ENCODE data around the gene ATG9B. TPM values are rescaled to one million over a fixed set of nuclear protein-coding genes. Genes with fewer than 3 reads are reported as not detected.
A peak's percentile ranks its signal among the peaks of the same experiment; 100 is the strongest.

The ATG9B gene
- total RNA-seq, 1 experiment from 2014 or later, result 0.98 TPM

- ATAC-seq (no peak), DNase-seq (ENCODE audit: low read depth, low spot score) (no peak)
- intact Hi-C loops (cut with micrococcal nuclease; ENCODE audit: unreplicated experiment), result no loop called here
- Histone ChIP-seq H3K27ac (ENCODE audit: low read length) (no peak overlapping the region), H3K4me1 (ENCODE audit: control insufficient read depth, insufficient read depth, low read length) (peaks cover 24% of the 10 kb centered on the region), H3K36me3 (ENCODE audit: control insufficient read depth, insufficient read depth, low read length) (peaks cover 20% of the 10 kb centered on the region), H3K27me3 (ENCODE audit: control insufficient read depth, insufficient read depth, low read length) (no peaks in the 10 kb centered on the region), H3K9me3 (ENCODE audit: control insufficient read depth, insufficient read depth, low read depth, low read length) (no peaks in the 10 kb centered on the region), H3K4me3 (ENCODE audit: low read depth in 2 of 2, low read length in 2 of 2) (no peak overlapping the region)
- in situ Hi-C loops (cut with HindIII; ENCODE audit: low pct_unique_long_range_greater_than_20kb, low sequenced_read_pairs), result no loop called here
- TF ChIP-seq POLR2AphosphoS5 (IDR thresholded peaks at IDR 0.05; ENCODE audit: low read depth, low read length) (no peak), TCF7L2 (IDR thresholded peaks at IDR 0.05; ENCODE audit: low read depth, low read length) (no peak), SIN3A (IDR thresholded peaks at IDR 0.05; ENCODE audit: borderline replicate concordance, insufficient read depth, low read depth, low read length) (no peak)
- no TSS peak for BruUV-seq (replicated peaks)
- ChIA-PET CTCF (no interaction called here), POLR2A (no interaction called here)
These were observed 40.7 kb upstream of the ATG9B start for GRCh38 chr7:151064993-151065392.

- DNase-seq (ENCODE audit: low read depth, low spot score), result no peak
- BruUV-seq (replicated peaks), result TSS peak; percentile 38
- Histone ChIP-seq H3K36me3 (ENCODE audit: control insufficient read depth, insufficient read depth, low read length) (peaks cover 20% of the 10 kb centered on the region), H3K27me3 (ENCODE audit: control insufficient read depth, insufficient read depth, low read length) (no peaks in the 10 kb centered on the region), H3K27ac (ENCODE audit: low read length) (no peak overlapping the region), H3K4me3 (ENCODE audit: low read depth in 2 of 2, low read length in 2 of 2) (no peak overlapping the region), H3K9me3 (ENCODE audit: control insufficient read depth, insufficient read depth, low read depth, low read length) (no peaks in the 10 kb centered on the region), H3K4me1 (ENCODE audit: control insufficient read depth, insufficient read depth, low read length) (peaks cover 24% of the 10 kb centered on the region)
- intact Hi-C loops (cut with micrococcal nuclease; ENCODE audit: unreplicated experiment) (no loop called here), in situ Hi-C loops (cut with HindIII; ENCODE audit: low pct_unique_long_range_greater_than_20kb, low sequenced_read_pairs) (no loop called here)
- ATAC-seq, result no peak
- POLR2A ChIA-PET, result no interaction called here
- no peak for TF ChIP-seq REST (IDR thresholded peaks at IDR 0.05; ENCODE audit: insufficient read depth in 1 of 2, low read depth in 2 of 2, low read length in 1 of 2)
- no peak for TF ChIP-seq SIN3A (IDR thresholded peaks at IDR 0.05; ENCODE audit: borderline replicate concordance, insufficient read depth, low read depth, low read length)
- TF ChIP-seq POLR2AphosphoS5 (IDR thresholded peaks at IDR 0.05; ENCODE audit: low read depth, low read length), result no peak
- no peak for TF ChIP-seq TCF7L2 (IDR thresholded peaks at IDR 0.05; ENCODE audit: low read depth, low read length)
- TF ChIP-seq CTCF (IDR thresholded peaks at IDR 0.05), result no peak
- CTCF ChIA-PET, result no interaction called here
These were observed 40.2 kb upstream of the ATG9B start for GRCh38 chr7:151064454-151064853.

GRCh38 chr7:151063212-151063561, 38.9 kb upstream of the ATG9B start:
- Histone ChIP-seq H3K4me3 (ENCODE audit: low read depth in 2 of 2, low read length in 2 of 2) (peak overlapping the region; percentile 20 to 38), H3K9me3 (ENCODE audit: control insufficient read depth, insufficient read depth, low read depth, low read length) (no peaks in the 10 kb centered on the region), H3K4me1 (ENCODE audit: control insufficient read depth, insufficient read depth, low read length) (peaks cover 33% of the 10 kb centered on the region), H3K27ac (ENCODE audit: low read length) (peak overlapping the region; percentile 76), H3K36me3 (ENCODE audit: control insufficient read depth, insufficient read depth, low read length) (peaks cover 19% of the 10 kb centered on the region), H3K27me3 (ENCODE audit: control insufficient read depth, insufficient read depth, low read length) (no peaks in the 10 kb centered on the region)
- no TSS peak for BruUV-seq (replicated peaks)
- in situ Hi-C loops (cut with HindIII; ENCODE audit: low pct_unique_long_range_greater_than_20kb, low sequenced_read_pairs), result no loop called here
- intact Hi-C loops (cut with micrococcal nuclease; ENCODE audit: unreplicated experiment), result no loop called here
- TF ChIP-seq TCF7L2 (IDR thresholded peaks at IDR 0.05; ENCODE audit: low read depth, low read length), result no peak
- TF ChIP-seq CTCF (IDR thresholded peaks at IDR 0.05), result no peak
- no peak for TF ChIP-seq POLR2AphosphoS5 (IDR thresholded peaks at IDR 0.05; ENCODE audit: low read depth, low read length)
- TF ChIP-seq REST (IDR thresholded peaks at IDR 0.05; ENCODE audit: insufficient read depth in 1 of 2, low read depth in 2 of 2, low read length in 1 of 2), result no peak
- no peak for TF ChIP-seq SIN3A (IDR thresholded peaks at IDR 0.05; ENCODE audit: borderline replicate concordance, insufficient read depth, low read depth, low read length)
- no peak for ATAC-seq
- CTCF ChIA-PET, result interaction anchor here (0.9 kb wide), 1 partner anchor 13 kb away, joined by 3 read pairs; no protein-coding TSS in a partner anchor
- POLR2A ChIA-PET, result interaction anchor here (0.5 to 0.7 kb wide), 3 partner anchors 35 to 124 kb away, joined by 3 to 7 read pairs (median 3); partner anchors contain the start of gene ABCB8
- DNase-seq (ENCODE audit: low read depth, low spot score), result no peak

All from Panc1 (cell line).